Stromal cell of bone marrow (primary cell): Measurements from ENCODE around the gene MLH1.

Experiments
- DNase-seq: peaks from one replicate; pipeline ENCODE4 v3.0.0-alpha.2; 2012; ENCODE audit warnings: low read depth

The MLH1 gene

DNA sequence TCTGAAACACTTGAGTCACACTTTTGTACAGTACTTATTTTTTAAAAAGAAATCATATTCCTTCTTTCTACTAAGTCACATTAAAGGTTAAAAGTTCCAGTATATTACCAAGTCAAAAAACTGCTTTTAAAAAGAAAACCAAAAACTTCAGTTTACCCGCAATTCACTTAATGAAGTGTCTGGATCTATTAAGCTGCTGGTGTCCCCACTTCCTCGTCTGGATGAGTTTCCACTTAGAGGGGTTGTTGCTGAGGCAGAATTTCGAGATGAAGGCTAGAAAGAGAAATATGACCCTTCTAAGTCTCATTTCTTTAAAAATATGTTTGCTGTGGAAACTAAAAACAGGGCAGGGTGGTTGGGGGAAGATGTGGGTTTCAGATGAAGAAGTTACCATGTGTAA lies 101.3 kb downstream of the MLH1 start:
- no peak for DNase-seq

DNA sequence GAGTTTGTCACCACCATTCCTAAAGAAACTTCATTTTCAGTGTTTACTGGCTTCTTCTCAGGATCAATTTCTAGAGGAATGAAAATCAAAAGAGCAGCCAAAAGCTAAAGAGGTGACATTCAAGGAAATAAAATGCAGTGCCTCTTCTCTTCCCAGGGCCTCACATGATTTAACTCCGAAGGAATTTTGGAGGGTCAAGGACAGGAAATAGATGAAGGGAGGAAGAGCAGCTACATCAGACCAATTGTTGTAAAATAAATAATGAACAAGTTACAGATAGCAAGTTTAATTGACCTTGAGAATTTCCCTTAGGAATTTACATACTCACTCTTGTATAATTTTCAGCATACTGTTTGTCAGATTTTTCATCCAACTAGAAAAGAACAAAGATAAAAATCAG lies 103.0 kb downstream of the MLH1 start:
- no peak for DNase-seq

- DNase-seq: no peak
Measured at GRCh38 chr3:37096975-37097374, 103.7 kb downstream of the MLH1 start.

DNA sequence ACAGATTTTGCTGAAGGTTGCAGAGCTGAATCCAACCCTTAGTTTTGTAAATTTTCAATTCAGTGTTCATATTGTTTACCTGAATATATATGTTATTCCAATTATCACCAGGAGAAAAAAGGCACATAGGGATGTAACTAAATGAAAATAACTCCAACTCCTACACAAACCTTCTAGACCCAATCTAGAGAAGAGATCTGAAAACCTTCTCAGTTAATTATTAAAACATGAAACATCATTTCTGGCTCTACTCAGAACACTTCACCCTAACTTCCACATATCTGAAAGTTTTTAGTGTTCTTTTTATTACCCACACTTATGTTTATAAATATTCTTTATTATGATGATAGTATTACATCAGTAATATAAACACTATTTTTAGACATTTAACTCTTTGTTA lies 104.5 kb downstream of the MLH1 start:
- DNase-seq: no peak

DNA sequence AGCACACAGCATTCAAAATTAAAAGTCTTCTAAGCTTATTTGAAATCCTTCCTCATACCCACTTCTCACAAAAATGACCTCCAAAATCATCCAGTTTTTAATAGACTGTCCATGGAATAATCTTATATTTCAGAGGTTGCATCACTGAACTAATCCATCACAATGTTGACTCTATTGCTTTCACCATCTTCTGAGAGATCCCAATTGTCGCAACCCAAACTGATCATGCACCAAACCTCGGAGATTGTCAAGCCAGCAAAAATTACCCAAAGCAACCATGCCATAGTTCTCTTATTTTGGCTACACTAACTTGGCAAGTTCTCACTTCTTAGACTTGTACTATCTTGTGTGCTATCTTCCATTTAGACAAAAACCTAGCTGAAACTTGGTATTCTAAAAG lies 105.6 kb downstream of the MLH1 start:
- no peak for DNase-seq

DNA sequence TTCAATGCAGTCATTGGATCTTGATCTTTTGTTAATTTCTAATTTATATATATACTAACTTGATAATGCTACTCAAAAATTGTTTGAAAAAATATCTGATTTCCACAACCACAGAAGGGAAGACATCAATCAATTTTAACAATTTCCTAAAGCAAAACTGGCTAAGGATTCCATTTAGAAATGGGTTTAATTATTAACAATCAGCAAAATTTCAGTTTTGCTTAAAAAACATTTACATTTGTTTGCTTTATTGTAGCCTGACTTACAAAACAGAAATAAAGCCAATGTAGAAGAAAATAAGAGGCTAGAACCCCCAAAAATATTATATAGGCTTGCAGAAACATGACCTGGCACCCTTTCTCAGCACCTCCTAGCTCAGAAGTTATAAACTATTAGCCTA lies 106.2 kb downstream of the MLH1 start:
- no peak for DNase-seq

DNA sequence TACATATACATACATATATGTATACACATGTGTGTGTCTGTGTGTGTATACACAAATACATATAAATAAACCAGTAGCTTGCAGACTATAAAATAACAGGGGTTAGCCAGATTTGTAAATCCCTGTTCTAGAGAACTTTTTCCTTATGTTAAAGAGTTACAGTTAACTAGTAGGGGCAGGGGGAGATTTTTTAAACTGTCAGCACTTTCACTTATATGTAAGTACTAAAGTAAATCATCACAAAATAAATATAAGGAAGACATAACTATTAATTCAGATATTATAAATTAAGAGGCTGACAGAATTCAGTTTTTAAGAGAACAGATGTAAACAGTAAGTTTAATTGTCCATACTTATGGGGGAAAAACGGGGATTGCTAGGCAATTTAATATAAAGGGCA lies 107.1 kb downstream of the MLH1 start:
- no peak for DNase-seq
